D341Med (cell line): Measurements from ENCODE around the gene ULK1.
"Not testable (repeated sequence)": the region's sequence is repeated elsewhere in the genome, so short reads cannot be mapped to it uniquely, and the experiment has no call there.

Experiments used
- DNase-seq: peaks from one replicate; pipeline ENCODE4 v3.0.0; 2012; ENCODE audit warnings: low spot score

ULK1 gene

DNA sequence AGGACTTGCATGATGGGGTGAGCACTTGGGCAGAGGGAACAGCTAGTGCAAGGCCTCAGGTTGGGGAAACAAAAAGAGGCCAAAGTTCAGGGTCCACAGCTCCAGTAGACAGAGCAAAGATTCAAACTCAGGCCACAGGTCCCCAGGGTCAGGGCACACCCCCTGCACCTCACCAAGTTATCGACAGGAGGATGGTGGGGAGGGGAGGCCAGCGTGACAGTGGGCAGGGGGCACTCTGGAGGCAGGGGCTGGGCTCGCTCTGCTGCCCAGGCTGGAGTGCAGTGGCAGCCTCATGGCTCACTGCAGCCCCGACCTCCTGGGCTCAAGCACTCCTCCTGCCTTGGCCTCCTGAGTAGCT, 32.4 kb upstream of the ULK1 start:
- DNase-seq, result no peak

DNA sequence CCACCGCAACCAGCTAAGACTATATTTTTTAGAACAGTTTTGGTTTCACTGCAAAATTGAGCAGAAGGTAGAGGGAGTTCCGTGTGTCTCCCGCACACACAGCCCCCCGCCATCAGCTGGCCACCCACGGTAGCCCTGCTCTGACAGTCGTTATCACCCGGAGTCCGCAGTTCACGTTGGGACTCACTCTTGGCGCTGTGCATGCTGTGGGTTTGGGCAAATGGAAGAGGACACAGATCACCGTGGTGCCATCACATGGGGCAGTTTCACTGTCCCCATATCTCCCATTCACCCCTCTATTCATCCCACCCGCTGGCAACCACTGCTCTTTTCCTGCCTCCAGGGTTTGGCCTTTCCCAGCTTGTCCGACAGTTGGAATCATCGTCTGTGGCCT, 31.8 kb upstream of the ULK1 start:
- DNase-seq, result peak; percentile 30

DNA sequence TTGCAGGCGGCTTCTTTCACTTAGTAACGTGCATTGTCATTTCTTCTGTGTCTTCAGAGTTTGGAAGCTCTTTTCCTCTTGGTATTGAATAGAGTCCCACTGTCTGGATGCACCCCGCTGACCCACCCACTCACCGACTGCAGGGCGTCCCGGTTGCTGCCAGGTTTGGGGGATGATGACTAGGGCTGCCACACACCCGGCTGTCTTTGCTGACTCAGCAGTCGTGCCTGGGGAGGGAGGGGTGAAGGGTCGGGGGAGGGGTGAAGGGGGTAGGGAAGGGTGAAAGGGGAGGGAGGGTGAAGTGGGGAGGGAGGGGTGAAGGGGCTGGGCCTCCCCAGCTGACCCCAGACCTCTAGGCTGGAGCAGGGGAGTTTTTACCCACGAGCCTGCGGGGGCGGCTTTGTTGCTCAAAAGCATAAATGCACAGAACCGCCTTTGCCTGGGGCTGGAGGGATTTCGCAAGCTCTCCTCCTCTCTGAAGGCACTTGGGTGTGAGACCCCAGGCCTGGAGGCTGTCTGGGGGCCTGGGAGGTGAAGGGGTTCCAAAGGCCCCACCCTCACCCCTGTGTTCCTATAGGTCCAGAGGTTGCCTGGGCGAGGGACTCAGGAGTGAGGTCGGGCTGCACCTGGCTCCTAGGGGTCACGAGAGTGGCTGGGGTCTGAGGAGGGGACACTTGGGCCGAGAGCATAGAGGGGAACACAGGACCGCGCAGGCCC, 31.3 kb upstream of the ULK1 start:
- DNase-seq, result peak; percentile 26

DNA sequence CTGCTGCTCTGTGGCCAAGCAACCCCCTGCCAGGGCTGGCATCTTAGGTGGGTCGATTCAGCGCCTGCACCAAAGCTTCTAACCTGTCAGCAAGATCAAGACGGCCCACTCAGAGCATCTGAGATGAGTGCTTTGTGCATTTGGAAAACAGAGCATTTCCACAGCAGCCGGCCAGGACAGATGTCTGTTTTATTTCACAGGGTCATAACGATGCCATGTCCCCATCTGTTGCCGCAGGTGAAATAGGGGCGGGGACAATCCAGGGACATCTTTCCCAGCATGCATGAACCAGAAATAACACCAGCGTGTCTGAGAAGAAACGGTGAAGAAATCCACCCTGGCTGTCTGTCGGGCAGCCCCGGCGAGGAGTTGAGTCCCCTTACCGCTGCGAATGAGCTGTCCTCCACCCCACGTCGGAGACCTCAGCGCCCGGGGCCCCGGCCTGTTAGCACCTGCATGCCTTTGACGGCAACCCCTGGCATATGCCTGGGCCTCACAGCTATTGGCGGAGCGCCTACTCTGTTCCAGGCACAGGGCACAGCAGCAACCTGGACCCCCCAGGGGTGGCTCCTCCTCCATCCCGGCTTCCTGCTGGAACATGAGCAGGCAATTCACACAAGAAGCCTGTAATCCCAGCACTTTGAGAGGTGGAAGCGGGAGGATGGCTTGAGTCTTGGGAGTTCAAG, 30.6 kb upstream of the ULK1 start:
- DNase-seq, result peak; percentile 28

DNA sequence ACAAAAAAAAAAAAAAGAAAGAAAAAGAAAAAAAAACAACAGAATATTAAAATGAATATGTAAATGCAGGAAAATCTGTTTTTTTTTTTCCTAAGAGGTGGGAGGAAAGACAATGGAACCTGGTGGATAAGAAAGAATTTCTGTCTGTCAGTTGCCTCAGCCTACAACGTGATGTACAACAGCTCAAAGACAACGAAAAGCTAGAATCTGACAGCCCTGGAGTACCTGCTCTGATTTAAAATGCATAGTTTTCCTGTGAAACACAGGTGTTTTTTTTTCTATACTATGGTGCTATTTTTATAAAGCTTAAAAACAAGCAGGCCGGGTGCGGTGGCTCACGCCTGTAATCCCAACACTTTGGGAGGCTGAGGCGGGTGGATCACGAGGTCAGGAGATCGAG, 30.0 kb upstream of the ULK1 start:
- DNase-seq, result no peak

DNA sequence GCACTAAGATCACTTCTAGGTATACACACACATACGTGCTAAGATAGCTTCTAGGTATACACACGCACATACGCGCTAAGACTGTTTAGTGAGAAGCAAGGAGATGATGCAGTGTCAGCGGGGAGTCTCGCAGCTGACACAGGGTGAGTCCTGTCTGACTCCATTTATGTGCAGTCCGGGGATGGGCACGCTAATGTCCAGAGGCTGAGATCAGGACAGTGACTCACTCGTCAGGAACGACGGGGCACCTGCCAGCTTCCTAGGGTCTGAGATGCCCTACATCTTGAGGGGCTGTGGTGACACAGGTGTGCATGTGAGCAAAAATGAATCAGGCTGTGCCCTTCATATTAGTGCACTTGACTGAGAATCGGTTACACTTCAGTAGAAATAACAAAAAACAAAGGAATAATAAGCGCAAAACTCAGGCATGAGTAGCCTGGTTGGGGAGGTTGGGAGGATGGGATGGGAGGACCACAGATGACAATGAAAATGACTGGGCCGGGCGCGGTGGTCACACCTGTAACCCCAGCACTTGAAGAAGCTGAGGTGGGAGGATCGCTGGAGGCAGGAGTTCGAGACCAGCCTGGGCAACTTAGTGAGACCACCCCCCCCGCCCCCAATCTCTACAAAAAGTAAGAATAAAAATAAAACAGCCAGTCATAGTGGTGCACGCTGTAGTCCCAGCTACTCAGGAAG, 29.1 kb upstream of the ULK1 start:
- peak; percentile 21 for DNase-seq

DNA sequence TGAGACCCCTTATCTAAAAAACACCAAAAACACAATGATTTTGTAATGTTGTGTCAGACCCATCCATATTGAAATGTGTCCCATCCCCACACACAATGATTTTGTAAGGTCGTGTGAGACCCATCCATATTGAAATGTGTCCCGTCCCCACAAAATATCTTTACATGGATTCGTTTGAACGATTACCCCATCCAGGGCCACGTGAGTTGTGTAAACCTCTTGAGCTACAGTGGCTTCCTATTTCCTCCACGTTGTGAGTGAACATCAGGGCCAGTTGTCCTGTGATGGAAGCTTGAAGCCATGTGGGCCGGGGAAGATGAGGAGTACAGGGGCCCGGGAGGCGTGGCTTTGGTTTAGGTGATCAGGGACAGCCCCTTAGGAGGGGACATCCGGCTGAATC, 27.0 kb upstream of the ULK1 start:
- DNase-seq, result no peak

DNA sequence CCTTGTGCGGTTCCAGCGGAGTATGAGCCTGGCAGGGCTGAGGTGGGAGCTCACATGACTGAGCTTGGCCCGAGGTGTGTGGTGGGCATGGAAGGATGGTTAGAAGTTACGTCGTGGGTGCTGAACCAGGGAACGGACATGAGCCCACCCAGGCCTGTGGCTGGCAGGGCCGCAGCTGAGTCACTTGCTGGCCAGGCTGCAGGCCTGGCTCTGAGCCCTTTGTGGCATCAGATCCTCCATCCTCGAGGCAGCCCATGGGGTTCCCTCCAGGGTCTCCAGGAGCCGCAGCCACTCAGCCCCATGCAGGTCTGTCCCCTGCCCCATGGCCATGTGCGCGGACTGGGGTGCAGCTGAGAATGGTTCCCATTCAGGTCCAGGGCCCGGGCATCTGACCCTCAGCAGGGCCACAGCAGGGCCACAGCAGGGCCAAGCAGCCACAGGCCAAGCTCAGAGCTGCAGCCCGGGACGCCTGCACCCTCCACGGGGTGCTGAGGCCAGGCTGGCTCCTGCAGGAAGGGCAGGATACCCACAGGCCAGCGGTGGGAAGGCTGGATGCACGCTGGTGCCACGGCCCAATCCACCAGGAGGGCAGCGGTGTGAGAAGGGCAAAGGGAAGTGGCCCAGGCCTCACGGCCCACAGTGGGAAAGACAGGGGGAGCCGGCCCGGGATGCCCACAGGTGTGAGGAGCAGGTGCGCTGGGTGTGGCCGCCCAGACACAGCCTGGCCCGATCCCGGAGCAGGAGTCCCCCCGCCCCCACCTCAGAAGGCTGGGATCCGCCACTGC, 26.3 kb upstream of the ULK1 start:
- DNase-seq, result peak; percentile 39

DNA sequence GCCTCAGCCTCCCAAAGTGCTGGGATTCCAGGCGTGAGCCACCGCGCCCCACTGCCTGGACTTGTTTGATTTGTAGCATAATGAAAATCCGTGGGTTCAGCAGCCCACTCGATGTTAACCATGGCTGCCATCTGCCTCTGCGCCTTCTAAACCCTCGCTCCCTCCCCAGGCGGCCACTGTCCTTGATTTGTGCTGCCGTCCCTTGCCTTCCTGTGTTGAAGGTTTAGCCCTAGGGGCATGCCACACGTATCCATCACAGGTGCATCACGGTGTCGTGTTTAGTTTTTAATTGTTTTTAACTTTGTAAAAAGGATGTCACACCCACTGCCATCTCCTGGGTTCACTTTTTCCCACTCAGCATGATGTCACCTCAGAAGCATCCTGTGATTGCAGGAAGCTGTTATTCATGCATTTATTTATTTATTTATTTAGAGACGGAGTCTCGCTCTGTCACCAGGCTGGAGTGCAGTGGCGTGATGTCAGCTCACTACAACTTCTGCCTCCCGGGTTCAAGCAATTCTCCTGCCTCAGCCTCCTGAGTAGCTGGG, 24.5 kb upstream of the ULK1 start:
- DNase-seq, result no peak

DNA sequence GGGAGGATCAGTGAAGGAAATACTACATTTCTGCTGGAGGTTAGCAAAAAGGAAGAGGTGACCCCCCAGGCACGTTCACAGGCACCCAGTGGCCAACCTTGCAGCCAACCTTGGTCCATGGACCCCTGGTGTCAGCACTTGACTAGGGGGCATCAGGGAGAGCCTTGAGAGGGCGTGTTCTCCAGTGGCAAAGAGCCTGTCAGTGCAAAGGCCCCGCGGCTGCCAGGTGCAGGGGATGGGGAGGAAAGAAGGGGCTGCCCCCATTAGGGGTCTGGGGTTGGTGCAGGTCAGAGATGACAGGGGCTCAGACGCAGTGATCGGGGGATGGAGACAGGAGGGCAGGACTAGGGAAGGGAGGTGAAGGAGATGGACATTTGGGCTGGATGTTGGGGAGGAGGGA, 22.7 kb upstream of the ULK1 start:
- no peak for DNase-seq

DNA sequence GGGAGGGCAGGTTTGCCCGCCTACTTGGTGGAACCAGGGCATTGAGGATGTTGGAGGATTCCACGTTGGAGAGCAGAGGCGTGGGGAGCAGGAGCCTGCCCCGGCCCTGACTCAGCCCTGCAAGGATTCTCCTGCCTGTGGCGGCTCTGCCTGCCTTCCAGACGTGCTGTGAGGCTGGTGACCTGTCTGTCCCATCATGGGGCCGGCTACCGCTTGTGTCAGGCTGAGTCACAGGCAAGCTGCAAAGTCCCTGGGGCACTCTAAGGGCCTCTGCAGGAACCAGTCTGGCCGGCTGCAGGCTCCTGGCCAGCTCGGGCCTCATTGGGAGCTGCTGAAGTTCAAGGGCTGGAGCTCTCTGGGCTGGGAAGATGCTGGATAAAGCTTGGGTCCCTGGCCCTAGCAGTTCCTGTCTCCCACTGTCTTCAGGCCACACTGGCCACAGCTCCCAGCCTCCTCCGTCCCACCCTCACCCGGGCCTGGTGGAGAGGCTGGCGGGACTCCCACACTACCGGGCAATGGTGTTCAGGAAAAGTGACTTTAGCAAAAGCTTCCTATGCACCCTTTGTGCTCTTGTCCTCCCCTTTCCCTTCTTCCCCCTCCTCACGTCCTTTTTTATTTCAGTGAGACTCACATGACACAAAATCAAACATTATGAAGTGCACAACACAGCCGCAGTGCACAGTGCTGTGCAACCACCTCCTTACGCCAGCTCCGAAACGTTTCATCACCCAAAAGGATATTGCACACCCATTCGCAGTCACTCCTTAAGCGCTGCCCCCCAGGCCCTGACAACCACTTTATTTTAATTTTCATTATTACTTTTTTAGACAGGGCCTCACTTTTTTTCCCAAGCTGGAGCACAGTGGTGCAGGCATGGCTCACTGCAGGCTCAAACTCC, 22.0 kb upstream of the ULK1 start:
- DNase-seq, result peak; percentile 30

DNA sequence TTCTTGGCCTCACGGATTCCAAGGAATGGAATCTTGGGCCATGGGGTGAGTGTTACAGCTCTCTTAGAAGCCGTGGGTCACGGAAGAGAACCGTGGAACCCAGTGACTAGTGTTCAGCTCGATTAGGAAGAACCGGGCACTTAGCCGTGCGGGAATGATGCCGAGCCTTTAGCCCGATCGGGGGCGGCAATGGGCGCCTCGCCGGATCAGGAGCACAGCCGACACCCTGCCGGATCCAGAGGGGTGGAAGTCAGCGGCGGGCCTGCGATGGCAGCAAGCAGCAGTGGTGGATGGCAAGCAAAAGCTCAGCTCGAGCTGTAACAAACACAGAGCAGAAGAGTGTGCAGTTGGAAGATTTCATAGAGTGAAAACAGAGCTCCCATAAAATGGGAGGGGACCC, 21.1 kb upstream of the ULK1 start:
- no peak for DNase-seq

DNA sequence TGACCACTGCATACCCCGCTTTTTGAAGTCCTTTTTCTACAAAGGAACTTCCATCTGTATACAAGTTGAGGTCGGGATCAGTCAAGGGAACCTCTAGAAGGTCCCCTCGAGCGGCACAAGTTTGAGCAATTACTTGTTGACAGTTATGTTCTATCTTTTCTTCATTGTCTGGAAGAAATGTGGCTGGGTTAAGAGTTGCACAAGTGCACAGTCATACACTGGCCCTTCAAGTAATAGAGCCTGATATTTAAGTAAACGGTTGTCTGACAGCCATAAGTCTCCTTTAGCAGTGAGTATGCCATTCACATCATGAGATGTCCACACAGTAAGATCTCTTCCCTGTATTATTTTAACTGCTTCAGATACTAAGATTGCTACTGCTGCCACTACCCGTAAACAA, 19.4 kb upstream of the ULK1 start:
- DNase-seq, result not testable (repeated sequence)

DNA sequence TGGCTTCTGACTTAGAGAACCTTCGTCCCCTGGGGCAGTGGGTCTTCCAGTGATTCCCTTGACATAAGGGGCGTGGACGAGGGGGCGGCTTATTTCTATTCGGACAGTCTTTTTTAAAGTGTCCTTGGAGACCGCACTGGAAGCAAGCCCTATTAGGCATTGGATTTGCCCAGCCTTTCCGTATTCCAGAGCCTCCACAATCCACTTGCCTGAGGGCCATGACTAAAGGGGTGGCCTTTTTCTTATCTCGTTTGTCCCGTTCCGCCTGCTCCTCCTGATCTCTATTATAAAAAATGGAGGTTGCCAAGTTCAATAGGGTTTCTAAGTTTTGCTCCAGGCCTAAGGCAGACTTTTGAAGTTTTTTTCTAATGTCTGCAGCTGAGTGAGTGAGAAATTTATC, 17.2 kb upstream of the ULK1 start:
- not testable (repeated sequence) for DNase-seq

DNA sequence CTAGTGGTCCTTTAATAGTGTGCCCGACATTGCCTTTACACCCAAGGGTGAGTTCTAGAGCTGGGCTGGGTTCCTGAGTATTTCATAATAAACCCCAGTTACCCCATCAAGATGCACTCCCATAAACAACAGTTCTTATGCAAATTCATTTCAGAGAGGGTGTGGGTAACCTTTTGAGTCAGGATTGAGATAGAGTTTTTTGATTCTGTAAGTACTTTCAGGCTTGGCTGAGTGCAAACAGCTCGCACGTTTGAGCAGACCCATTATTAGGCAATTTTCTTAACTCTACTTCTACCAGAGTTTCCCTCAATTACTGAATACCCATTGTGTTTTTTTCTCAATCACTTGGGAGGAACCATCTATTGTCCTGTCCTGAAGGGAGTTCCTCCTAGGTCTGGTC, 16.0 kb upstream of the ULK1 start:
- DNase-seq, result not testable (repeated sequence)

DNA sequence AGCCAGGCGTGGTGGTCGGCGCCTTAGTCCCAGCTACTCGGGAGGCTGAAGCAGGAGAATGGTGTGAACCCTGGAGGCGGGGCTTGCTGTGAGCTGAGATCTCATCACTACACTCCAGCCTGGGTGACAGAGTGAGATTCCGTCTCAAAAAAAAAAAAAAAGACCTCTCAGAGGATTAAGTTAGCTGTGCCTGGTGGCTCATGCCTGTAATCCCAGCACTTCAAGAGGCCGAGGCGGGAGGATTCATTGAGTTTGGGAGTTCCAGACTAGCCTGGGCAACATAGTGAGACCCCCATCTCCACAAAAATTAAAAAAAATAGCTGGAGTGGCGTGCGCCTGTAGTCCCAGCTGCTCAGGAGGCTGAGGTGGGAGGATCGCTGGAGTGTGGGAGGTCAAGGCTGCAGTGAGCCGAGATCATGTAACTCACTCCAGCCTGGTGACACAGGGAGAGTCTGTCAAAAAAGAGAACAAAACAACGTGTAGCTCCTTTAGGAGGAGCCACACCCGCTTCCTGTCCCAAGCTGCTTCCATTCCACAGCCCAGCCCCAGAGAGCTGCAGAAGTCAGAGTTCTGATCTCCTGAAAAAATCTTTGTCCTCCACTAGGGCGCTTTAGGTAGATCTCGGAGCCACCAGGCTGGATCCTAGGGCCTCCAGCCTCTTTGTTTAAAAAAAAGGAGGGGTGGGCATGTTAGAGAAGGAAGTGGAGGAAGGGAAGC, 11.5 kb upstream of the ULK1 start:
- no peak for DNase-seq

DNA sequence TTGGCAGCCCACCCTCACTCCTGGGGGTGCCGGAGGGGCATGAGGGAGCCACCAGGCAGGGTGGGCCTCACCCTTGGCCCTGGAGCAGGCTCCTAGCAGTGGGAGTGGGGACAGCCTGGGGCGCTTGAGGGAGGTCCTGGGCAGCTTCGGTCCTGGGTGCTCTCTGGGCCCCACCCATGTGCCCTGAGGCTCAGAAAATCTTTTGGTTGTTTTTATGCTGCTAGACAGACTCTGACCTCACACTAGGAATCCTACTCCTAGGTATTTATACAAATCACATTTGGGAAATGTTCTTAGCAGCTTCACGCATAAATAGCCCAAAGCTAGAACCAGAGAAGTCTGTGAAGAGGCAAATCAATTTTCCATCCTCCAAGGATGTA, 10.9 kb upstream of the ULK1 start:
- no peak for DNase-seq

DNA sequence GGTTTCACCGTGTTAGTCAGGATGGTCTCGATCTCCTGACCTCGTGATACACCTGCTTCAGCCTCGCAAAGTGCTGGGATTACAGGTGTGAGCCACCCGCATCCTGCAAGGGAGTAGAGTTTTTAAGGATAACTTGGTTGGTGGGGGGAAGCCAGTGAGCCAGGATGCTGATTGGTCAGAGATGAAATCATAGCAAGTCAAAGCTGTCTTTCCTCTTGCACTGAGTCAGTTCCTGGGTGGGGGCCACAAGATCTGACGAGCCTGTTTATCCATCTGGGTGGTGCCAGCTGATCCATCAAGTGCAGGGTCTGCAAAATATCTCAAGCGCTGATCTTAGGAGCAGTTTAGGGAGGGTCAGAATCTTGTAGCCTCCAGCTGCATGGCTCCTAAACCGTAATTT, 9.3 kb upstream of the ULK1 start:
- not testable (repeated sequence) for DNase-seq

DNA sequence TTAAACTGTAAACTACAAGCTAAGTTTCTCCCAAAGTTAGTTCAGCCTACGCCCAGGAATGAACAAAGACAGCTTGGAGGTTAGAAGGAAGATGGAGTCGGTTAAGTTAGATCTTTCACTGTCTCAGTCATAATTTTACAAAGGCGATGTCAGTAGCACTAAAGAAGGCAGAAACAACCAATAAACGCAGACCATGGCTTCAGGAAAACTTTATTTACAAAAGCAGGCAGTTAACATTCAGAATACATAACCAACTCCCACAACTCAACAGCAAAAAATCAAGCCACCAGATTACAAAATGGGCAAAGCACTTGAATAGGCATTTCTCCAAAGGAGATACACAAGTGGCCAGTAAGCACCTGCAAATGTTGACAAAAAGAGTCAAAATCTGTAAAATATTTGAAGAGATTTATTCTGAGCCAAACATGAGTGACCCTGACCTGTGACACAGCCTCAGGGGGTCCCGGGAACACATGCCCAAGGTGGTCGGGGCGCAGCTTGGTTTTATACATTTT, 8.8 kb upstream of the ULK1 start:
- DNase-seq, result no peak

DNA sequence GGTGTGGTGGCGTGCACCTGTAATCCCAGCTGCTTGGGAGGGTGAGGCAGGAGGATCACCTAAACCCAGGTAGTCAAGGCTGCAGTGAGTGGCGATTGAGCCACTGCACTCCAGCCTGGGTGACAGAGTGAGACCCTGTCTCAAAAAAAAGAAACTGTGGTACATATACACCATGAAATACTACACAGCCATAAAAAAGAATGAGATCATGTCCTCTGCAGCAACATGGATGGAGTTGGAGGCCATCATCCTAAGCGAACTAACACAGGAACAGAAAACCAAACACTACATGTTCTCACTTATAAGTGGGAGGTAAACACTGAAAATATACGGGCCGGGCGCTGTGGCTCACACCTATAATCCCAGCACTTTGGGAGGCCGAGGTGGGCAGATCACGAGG, 2.7 kb upstream of the ULK1 start:
- not testable (repeated sequence) for DNase-seq
